ENCODE data around the gene CREBBP.

Gene CREBBP

DNA sequence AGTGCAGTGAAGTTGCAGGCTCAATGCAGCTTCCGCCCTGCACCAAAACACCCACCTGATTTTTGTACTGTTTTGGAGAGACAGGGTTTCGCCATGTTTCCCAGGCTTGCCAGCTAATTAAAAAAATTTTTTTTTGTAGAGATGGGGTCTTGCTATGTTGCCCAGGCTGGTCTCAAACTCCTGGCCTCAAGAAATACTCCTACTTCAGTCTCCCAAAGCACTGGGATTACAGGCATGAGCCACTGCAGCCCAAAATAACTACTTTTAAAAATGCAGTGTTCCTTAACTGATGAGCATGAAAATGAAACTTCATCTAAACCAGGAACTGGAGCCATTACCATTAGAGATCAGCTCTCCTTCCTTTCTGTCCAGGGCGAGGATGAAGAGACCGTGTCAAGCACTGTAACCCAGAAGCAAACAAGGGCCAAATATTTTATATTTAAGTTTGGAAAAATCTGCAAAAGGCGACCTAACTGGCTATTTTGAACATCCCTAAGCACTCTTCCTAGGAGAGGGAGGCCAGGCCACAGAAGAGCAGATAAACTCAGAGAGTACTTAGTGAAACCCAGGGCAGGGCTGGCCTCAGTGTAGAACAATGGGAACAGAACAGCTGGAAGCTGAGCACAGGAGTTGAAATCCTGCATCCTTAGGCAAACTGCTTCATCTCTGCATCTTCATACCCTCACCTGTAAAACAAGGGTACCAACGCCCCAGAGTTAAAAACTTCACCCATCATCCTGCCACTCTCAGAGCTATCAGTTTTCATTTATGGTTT is 24.0 kb downstream of the CREBBP start:
- no peak for DNase-seq (ENCODE audit: low read depth)

DNA sequence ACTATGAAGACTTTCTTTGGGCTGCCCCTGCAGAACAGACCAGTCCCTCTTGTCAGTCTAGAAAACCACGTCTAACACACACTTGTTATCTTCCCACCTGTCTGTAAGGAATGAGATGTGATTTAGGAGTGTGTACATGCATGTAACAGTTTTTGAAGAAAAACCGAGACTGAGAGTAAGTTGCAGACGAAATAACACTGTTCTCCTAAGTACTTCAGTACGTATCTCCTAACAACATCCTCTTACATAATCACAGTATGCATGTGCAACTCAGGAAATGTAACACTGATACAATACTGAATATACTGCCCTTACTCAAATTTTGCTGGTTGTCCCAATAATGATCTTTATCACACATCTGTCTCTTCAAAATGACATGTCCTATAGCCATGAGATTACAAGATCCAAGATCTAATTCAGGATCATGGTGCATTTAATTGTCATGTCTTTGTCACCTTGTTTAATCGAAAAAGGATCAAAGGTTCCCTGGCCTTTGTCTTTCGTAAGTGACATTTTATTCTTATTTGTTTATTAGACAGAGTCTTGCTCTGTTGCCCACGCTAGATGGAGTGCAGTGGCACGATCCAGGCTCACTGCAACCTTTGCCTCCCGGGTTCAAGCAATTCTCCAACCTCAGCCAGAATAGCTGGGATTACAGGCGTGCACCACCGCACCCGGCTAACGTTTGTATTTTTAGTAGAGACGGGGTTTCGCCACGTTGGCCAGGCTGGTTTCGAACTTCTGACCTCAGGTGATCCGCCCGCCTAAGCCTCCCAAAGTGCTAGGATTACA is 25.6 kb downstream of the CREBBP start:
- no peak for DNase-seq (ENCODE audit: low read depth)

DNA sequence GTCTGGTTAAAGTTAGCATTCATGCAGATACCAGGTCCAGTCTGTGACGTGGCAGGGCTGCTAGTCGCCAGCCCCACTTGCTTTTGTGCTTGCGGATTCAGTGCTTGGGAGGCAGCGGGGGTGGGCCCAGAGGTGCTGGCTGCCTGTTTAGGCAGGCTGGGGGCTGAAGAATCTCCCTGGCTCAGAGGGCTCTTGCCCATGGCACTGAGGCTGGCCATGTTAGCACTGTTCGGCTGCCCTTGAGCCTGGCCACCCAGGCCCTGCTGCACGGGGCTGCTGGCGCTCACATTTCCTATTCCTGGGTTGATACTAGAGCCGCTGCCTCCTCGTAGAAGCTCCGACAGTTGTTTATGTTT is 30.0 kb downstream of the CREBBP start:
- no peak for DNase-seq (ENCODE audit: low read depth)

DNA sequence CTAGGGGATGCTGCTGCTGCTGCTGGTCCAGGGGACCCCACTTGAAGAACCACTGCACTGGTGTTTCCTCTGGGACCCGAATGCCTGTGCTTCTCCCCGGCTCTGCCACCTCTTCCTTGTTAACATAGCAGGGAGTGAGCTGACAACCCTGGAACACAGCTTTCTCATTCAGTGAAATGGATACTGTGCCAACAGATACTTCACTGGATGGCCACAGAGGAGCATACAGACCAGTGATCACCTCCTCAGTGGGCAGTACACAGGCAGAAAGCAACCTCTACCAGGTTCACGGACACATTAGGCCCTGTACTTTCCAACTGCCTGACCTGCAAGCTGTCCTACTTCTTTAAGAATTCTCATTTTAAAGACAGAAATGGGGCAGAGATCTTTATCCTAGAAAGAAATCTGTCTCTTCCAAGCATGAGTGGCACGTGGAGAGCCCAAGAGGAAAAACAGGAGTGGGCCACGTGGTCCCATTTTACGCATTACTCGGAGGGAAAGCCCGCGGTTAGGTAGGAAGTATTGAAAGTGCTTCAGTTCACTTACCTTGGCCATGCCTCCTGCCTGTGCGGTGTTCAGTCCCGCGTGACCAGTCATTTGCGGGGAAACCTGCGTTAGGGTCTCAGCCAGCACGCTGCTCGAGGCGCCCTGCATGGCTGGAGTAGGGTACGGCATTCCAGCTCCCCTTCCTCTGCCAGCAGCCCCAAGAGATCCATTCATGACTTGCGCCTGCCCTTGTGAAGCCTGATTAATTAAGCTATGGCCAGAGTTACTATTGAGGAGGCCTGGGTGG is 30.6 kb downstream of the CREBBP start:
- DNase-seq (ENCODE audit: low read depth): no peak

DNA sequence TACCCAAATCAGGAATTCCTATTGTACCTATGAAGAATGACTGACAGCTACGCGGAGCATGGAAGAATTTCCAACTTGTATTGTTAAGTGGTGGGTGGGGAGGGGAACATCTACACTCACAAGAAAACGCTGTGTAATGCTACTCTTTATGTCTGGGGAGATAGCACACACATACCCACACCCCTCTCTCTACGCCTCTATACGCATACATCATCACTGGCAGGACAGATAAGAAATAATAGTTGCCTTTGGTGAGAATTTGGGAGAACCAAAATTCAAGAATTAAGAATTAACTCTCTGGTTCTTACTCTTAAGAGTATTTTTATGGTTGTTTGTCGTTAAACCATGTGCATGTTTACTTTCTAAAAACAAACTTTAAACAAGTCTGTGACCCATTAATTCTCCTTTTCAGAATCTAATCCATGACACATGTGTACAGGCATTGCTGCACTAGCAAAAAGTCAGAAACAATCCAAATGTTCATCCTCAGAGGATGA is 33.9 kb downstream of the CREBBP start:
- DNase-seq (ENCODE audit: low read depth): no peak

DNA sequence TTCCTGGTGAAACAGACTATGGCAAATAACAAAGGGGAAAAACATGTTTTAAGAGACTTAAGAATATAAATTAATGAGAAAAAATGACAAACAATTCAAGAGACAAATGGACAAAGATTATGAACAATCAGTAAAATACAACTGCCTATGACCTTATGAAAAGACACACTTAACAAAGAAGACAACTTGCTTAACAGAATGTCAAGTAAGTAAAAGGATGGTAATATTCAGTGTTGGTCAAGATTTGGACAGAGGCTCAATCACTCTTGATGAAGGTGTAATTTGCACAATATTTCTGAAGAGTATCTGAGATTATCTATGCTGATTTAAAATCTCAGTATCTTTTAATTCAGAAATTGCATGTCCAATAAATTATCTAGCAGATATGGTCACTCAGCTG is 34.4 kb downstream of the CREBBP start:
- DNase-seq (ENCODE audit: low read depth): no peak

DNA sequence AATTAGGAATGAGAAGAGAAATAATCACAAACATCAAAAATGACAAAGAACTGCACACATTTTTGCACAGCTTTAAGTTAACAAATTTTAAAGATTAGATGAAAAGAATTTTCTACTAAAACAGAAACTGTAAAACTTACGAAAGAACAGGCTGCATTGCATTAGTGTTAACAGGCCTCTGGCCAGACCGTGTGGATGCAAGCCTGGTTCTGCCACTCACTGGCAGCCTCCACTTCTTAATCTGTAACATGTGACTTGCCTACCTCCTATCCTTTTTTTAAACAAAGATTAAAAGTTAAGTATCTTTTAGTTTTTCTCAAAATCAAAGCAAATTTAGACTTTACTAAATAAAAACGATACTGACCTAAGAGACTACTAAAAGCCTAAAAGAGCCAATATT is 37.5 kb downstream of the CREBBP start:
- no peak for DNase-seq (ENCODE audit: low read depth)

DNA sequence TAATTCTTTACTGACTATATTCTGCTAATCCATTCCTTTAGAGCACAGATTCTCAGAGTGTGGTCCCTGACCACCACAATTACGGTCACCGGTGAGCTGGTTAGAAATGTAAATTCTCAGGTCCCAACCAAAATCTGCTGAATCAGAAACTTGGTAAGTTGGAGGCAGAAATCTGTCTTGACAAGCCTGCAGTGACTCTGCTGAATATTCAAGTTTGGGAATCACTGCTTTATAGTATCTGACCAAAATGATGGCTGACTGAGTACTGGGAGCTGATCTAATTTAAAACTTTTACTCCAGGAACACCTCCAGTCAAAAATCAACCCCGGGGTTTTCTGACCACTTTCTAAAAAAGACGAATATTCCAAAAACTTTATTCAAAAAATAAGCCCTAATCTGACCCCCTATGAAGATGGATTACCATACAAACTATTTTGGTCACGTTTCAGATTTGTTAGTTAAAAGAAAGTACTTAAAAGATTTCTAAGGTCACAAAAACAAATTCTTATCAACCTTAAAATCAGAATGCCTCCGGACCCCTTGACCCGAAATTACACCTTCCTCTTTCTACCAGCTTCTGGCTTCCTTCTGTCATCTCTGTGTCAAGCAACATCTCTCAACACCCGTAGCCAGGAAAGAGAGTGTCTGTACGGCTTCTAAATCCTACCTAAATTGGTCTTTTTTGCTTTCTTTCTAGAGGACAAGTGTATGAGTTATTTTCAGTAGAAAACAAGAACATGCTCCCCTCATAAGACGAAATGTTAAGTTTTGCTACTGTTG is 38.6 kb downstream of the CREBBP start:
- no peak for DNase-seq (ENCODE audit: low read depth)

DNA sequence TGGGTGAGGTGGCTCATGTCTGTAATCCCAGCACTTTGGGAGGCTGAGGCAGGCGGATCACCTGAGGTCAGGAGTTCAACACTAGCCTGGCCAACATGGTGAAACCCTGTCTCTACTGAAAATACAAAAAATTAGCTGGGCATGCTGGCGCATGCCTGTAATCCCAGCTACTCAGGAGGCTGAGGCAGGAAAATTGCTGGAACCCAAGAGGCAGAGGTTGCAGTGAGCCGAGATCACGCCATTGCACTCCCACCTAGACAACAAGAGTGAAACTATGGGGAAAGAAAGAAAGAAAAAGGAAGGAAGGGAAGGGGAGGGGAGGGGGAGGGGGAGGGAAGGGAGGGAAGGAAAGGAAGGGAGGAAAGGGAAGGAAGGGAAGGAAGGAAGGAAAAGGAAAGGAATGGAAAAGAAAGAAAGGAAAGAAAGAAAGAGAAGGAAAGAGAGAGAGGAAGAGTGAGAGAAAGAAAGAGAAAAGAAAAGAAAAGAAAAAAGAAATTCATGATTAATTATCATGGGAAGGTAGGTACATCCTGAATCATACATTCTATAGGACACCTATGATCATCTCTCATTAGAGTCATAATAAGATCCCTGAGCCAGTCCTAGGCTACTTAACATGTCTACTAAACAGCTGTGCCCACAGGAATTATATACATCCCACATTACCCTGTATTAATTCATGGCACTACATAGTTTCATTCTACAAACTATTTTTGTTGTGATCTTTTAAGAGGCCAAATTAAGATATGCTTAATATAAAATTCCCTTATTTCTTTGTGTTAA is 40.9 kb downstream of the CREBBP start:
- DNase-seq (ENCODE audit: low read depth): no peak

DNA sequence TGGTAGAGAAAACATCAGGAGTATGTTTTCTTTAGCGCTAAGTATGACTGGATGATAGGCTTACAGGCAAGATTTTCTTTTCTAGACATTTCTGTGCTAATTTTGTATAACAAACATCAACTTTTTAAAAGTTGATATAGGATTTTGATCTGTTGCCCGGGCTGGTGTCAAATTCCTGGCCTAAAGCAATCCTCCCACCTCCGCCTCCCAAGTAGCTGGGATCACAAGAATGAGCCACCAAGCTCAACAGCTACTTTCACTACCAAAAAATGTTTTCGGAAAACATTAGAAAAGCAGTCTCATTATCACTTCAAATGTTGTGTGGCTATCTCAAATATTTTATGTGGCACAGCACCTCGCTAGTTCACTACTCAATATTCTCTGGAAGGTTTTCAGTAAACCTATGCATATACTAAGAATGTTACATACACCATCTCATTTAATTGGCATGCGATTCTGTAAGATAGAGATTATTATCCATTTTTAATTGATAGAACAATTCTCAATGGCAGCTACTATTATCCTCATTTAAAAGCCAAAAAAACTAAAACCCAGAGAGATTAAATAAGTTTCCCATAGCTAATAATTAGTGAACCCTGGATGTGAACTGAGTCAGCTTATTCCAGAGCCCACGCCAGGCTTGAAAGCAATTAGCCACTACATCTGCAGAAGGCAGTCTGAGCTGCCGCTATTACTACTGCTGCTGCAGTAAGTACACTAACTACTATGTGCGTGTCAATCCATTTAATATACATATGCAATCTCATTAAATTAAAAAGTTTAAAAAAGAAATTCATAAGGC is 41.7 kb downstream of the CREBBP start:
- DNase-seq (ENCODE audit: low read depth): no peak

DNA sequence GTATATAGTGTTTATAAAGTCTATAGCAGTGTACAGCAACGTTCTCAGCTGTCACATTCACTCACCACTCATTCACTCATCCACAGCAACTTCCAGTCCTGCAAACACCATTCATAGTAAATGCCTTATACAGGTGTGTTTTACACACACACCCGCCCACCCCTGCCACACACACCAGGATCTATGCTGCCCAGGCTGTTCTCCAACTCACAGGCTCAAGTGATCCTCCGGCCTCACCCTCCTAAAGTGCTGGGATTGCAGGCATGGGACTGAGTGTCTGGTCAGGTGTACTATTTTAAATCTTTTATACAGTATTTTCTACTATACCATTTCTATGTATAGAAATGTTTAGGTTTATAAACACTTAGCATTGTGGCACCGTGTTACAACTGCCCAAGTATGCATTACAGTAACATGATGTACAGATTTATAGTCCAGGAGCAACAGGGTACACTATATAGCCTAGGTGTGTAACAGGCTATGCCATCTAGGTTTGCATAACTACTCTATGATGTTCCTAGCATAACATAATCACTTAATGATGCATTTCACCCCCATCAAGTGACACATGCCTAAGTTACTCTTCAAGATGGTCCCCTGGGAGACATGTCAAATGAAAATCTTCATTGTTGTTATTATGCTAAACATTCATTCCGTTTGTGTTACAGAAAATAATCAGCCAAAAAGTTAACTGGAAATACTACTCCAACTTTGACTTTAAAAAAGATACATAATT is 42.5 kb downstream of the CREBBP start:
- DNase-seq (ENCODE audit: low read depth): no peak

DNA sequence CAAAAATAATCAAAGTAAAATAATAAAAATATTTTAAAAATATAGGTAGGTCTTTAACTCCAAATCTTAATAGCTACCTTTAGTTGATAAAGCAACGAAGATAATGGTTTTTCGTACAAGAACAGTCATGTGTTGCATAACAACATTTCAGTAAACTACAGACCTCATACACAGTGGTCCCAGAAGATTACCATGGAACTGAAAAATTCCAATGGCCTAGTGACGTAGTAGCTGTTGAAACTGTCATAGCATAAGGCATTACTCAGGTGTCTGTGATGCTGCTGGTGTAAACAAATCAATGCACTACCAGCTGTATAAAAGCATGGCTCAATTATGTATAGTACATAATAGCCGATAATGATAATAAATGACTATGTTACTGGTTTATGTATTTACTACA is 43.9 kb downstream of the CREBBP start:
- DNase-seq (ENCODE audit: low read depth): no peak

DNA sequence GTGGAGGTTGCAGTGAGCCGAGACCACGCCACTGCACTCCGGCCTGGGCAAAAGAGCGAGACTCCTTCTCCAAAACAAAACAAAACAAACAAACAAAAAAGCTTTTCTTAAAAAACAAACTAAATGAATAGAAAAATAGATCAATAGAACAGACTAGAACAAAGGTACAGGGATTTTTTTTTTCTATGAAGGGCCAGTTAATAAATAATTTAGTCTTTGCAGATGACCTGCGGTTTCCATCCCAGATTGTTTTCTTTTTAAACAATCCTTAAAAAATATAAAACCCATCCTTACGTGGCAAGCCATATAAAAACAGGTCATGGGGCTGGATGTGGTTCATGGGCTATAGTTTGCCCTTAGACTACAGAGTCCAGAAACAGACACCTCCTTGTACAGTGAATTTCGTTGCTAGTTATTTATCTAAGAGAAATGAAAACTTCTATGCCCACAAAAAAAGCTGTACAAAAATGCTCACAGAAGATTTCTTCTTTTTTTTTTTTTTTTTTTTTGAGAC is 45.4 kb downstream of the CREBBP start:
- DNase-seq (ENCODE audit: low read depth): no peak

DNA sequence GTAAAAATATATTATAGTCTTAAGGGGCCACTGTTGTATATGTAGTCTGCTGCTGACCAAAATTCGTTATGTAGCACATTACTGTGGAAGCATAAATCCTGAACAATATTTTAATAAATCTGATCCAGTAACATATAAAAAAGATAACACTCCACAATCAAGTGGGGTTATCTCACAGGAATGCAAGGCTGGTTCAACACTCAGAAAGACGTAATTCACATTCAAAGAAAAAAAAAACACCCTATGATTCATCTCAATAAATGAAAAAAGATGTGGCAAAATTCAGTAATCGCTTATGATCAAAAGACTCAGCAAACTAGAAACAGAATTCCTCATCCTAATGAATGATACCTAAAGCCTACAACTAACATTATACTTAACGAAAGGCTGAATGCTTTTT is 47.8 kb downstream of the CREBBP start:
- DNase-seq (ENCODE audit: low read depth): no peak

DNA sequence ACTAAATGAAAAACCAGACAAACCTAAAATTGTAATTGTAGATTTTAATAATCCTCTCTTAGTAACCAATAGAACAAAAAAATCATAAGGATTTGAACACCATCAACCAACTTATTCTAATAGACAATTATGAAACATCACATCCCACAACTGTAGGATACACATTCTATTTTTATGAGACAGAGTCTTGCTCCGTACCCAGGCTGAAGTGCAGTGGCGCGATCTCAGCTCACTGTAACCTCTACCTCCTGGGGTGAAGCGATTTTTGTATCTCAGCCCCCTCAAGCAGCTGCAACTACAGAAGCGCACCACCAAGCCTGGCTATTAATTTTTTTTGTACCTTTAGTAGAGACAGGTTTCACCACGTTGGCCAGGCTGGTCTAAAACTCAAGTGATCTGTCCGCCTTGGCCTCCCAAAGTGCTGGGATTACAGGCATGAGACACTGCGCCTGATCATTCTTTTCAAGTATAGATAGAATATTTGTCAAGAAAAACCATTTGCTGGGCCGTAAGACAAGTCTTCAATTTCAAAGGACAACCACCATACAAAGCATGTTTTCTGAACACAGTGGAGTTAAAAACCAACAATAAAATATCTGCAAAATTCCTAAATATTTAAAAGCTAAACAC is 49.8 kb downstream of the CREBBP start:
- no peak for DNase-seq (ENCODE audit: low read depth)

DNA sequence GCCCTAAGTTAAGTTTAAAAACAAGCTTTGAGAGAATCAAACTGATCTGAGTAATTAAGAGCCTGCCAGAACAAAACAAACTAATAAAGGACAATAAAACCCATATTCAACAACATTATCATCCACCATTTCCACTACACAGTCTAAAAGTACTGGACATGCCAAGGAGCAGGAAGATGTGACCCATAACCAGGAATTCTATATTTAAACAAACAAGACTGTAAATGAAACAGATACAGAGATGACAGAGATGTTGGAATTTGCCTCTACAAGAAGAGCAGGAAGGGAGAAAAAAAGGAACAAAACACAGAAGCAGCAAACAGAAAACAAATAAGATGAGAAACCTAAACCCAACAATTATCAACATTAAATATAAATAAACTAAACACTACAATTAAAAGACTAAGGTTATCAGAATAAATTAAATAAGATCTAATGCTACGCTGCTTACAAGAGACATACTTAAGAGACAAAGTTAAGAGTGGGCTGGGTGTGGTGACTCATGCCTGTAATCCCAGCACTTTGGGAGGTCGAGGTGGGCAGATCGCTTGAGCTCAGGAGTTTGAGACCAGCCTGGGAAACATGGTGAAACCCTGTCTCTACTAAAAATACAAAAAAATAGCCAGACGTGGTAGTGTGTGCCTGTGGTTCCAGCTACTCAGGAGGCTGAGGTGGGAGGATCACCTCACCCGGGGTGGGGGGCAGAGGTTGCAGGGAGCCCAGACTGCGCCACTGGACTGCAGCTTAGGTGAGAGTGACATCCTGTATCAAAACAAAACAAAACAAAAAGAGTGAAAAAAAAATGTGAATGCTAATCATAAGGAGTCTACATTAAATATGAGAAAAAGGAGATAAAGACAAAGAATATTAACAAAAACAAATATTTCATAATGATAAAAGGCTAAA is 50.6 kb downstream of the CREBBP start:
- DNase-seq (ENCODE audit: low read depth): no peak

DNA sequence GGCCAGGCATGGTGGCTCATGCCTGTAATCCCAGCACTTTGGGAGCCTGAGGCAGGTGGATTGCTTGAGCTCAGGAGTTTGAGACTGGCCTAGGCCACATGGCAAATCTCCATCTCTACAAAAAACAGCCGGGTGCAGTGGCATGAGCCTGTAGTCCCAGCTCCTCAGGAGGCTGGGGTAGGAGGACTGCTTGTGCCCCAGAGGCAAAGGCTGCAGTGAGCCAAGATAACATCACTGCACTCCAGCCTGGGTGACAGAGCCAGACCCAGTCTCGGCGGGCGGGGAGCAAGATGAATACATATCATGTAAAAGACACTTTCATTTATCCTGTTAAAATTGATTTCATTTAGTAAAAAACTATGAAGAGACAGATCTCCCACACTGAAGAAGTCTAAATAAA is 54.6 kb downstream of the CREBBP start:
- DNase-seq (ENCODE audit: low read depth): no peak

DNA sequence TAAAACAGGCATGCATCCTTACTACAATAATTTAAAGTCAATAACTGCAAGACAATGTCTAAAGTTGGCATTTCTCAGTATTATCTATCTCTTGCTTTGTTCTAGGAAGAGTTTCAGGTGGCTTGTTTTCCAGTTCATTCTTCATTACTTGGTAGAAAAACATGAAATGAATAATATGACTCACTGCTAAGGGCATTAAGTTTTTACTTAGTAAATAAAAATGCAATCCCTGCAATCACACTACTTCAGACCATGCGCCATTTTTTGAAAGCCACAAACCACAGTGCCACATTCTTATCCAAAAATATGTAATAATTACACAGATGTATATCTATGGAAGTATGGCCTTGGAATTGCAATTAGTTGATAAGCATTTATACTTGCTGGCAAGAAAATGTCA is 55.4 kb downstream of the CREBBP start:
- no peak for DNase-seq (ENCODE audit: low read depth)
